Immature natural killer cell (primary cell): ENCODE data around the gene CHMP1B. TPM values are rescaled to one million over a fixed set of nuclear protein-coding genes. Genes with fewer than 3 reads are reported as not detected.
"Not testable (repeated sequence)": the region's sequence is repeated elsewhere in the genome, so short reads cannot be mapped to it uniquely, and the experiment has no call there.

ENCODE experiments used
- DNase-seq, 3 donors: peaks; one replicate each; pipeline ENCODE4 v3.0.0; 2022; ENCODE audit warnings: mixed read lengths in 1 of 3
- H3K27ac Mint-ChIP-seq, 6 donors: one replicate each; pipeline ENCODE4 v1.8.0; 2020; ENCODE audit warnings: mixed read lengths in 6 of 6, mild to moderate bottlenecking in 5 of 6, inconsistent platforms in 4 of 6, moderate library complexity in 3 of 6
- H3K27me3 Mint-ChIP-seq, 3 donors: one replicate each; pipeline ENCODE4 v1.8.0; 2020 to 2021; ENCODE audit warnings: low read depth in 3 of 3, mild to moderate bottlenecking in 3 of 3, mixed read lengths in 3 of 3, moderate library complexity in 3 of 3, inconsistent platforms in 1 of 3
- H3K36me3 Mint-ChIP-seq, 3 donors: one replicate each; pipeline ENCODE4 v1.8.0; 2020; ENCODE audit warnings: mixed read lengths in 3 of 3, inconsistent platforms in 2 of 3, mild to moderate bottlenecking in 2 of 3
- H3K4me1 Mint-ChIP-seq, 2 donors: one replicate each; pipeline ENCODE4 v1.8.0; 2020; ENCODE audit warnings: inconsistent platforms in 2 of 2, mild to moderate bottlenecking in 2 of 2, mixed read lengths in 2 of 2, moderate library complexity in 1 of 2
- H3K4me3 Mint-ChIP-seq, 5 donors: one replicate each; pipeline ENCODE4 v1.8.0; 2020; ENCODE audit warnings: mild to moderate bottlenecking in 5 of 5, mixed read lengths in 5 of 5, inconsistent platforms in 3 of 5, moderate library complexity in 3 of 5
- H3K9me3 Mint-ChIP-seq, 6 donors: one replicate each; pipeline ENCODE4 v1.8.0; 2020; ENCODE audit warnings: mild to moderate bottlenecking in 6 of 6, mixed read lengths in 6 of 6, inconsistent platforms in 4 of 6, moderate library complexity in 3 of 6
- polyA plus RNA-seq, 3 donors: library from polyadenylated mRNA; unstranded; fragments of 300-500 nt; fragmentation: Illumina TruSeq; gene quantifications; one replicate each; pipeline ENCODE4 v1.2.3, GENCODE V29; 2021

The CHMP1B gene
- polyA plus RNA-seq, 3 donors from 2014 or later = 53.5 to 69.6 (median 54.0) TPM

DNA sequence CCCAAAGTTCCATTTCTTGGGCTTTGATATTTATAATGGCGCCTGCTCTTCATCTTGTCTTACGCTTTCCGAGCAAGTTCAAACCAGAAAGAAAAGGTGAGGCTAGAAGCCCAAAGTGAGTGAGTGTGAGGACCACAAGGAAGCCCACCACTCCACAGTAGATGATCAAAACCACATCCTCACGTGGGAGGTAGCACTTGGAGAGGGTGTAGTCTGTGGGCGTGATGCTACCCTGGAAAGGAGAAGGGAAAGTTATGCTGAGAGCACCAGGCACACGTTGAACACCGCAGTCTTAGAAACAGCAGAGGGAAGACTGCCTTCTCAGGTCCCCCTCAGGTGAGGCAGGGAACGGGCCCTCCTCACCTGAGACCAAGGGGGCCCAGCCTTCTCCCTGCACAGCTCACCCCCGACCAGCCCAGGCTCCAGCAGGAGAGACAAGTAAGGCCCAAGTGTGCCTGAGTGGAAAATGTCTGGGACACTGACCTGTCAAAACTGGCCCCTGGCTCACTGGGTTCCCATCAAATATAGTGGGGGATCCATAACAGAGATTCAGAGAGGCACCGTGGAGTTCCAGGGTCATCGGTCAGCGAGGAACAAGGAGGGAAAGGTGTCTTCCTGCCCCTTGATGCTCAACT, 33.3 kb downstream of the CHMP1B start:
- Mint-ChIP-seq H3K36me3 (peaks cover 15 to 45% (median 21%) of the 10 kb centered on the region in 3 donors), H3K9me3 (no peaks in the 10 kb centered on the region), H3K4me3 (no peak overlapping the region), H3K27ac (no peak overlapping the region), H3K27me3 (peaks cover 0 to 4% (median 0%) of the 10 kb centered on the region in 3 donors), H3K4me1 (peaks cover 0 to 2% of the 10 kb centered on the region in 2 donors)
- DNase-seq = no peak

DNA sequence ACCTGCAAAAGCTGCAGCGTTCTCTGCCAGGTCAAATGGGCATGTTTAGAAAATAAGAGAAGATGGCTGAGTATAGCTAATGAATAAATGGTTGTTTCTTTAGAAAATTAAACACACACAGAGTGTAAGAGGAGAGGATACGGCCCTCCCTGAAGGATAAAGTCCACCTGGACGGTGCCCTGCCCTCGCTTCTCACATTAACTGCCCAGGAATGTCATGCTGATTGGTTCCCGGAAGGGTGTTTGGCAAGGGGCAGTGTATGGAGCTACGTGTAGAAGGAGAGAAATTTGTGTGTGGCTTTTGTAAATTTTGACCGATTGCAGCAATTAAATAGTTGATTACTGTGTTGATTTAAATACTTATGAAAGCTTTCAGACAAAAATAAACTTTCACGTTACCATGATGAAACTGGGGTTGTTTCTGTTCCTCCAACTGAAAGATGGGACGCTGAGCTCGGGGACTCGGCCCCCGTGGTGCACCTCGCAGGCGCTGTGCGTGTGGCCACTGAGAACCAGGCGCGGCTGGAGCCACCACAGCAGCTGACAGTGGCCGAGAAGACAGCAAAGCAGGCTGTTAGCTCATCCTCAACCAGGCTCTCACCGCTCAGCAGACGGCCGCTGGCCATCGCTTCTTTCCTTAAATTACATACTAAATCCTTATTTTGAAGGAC, 34.2 kb downstream of the CHMP1B start:
- DNase-seq = no peak
- Mint-ChIP-seq H3K27me3 (peaks cover 0 to 5% (median 0%) of the 10 kb centered on the region in 3 donors), H3K4me3 (no peak overlapping the region), H3K36me3 (peaks cover 15 to 46% (median 21%) of the 10 kb centered on the region in 3 donors), H3K4me1 (peaks cover 0 to 2% of the 10 kb centered on the region in 2 donors), H3K9me3 (no peaks in the 10 kb centered on the region), H3K27ac (no peak overlapping the region)

DNA sequence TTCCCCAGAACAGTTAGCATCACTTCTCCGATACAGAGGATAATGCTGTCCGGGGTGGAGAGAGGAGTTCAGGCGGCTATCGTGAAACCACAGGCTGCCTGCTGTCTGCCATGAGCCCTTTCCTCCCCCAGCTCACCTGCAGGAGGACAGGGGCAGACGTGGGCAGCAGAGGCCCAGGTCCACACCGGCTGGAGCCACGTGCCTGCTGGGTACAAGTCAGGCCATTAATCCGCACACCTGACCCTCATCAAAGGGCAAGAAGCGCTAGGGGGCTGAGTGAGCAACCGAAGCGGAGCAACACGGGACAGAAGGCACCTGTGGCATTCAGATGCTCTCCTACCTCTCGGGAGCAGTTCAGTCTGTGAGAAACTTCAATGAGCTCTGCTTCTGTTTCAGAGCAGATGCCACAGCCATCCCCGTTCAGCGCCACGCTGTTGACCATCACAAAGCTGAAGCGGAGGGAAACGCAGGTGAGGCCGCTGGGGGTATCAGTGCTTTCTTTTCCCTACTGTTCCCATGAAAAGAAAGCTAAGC, 35.4 kb downstream of the CHMP1B start:
- Mint-ChIP-seq H3K4me3 (no peak overlapping the region), H3K9me3 (no peaks in the 10 kb centered on the region), H3K4me1 (peaks cover 0 to 2% of the 10 kb centered on the region in 2 donors), H3K27ac (no peak overlapping the region), H3K27me3 (peaks cover 0 to 5% (median 0%) of the 10 kb centered on the region in 3 donors), H3K36me3 (peaks cover 18 to 42% (median 18%) of the 10 kb centered on the region in 3 donors)
- no peak for DNase-seq

DNA sequence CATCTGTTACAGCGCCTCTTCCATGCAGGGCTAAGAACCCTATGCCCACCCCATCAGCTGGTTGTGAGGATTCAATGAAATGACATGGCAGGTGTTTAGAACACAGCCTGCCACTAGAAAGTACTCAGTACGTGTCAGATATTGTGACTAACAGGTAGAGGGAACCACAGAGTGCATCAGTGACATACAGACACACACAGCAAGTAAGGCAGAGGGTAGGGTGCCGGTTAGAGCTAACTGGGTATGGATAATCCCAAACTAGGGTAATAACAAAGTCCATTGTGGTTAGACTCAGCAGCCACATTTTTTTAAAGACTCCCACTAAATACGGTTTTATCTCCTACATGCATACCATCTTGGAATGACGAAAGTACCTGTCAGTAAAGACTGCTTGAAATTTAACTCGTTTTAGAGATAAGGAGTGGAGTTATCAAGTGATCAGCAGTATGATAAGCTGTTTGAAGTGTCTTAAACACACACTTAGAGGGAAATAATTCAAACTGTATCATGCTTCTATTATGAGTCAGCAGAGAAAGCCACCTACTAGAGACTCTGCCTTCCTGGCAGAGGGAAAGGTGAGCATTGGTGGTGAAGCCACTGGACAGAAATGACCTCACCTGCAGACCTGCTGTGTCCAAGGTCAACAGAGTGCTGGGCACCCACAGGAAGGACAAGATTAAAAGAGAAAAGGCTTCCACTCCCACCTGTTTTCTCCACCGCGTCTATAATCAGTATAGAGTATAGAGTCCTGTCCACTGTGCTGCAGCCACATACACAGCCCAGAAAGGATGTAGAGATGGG, 36.3 kb downstream of the CHMP1B start:
- peak overlapping the region in 2 of 6 donors; percentile 20 to 73 for H3K27ac Mint-ChIP-seq
- peaks cover 0 to 2% of the 10 kb centered on the region in 2 donors for H3K4me1 Mint-ChIP-seq
- peaks cover 0 to 3% (median 0%) of the 10 kb centered on the region in 3 donors for H3K27me3 Mint-ChIP-seq
- peaks cover 14 to 38% (median 18%) of the 10 kb centered on the region in 3 donors for H3K36me3 Mint-ChIP-seq
- no peaks in the 10 kb centered on the region for H3K9me3 Mint-ChIP-seq
- no peak for DNase-seq
- no peak overlapping the region for H3K4me3 Mint-ChIP-seq

DNA sequence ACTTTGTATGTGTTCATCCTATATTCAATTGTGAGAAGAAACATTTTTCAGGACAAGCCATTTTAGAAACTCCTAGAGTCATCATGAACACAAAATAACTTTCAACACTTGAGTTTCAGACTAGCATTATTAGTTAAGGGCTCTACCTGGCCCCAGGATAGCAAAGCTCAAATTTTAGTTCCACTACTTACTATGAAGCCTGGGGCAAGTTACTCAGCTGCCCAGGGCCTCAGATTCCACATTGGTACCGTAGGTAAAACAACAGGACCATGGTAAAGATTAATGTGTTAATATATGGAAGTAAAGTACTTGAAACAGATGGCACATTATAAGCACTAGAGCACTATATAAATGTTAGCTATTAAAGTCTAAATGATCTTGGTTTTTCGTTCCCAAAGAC, 37.5 kb downstream of the CHMP1B start:
- peaks cover 16 to 40% (median 23%) of the 10 kb centered on the region in 3 donors for H3K36me3 Mint-ChIP-seq
- no peak for DNase-seq
- no peak overlapping the region for H3K27ac Mint-ChIP-seq
- peaks cover 0 to 3% (median 0%) of the 10 kb centered on the region in 3 donors for H3K27me3 Mint-ChIP-seq
- peaks cover 0 to 2% of the 10 kb centered on the region in 2 donors for H3K4me1 Mint-ChIP-seq
- no peaks in the 10 kb centered on the region for H3K9me3 Mint-ChIP-seq
- no peak overlapping the region for H3K4me3 Mint-ChIP-seq

DNA sequence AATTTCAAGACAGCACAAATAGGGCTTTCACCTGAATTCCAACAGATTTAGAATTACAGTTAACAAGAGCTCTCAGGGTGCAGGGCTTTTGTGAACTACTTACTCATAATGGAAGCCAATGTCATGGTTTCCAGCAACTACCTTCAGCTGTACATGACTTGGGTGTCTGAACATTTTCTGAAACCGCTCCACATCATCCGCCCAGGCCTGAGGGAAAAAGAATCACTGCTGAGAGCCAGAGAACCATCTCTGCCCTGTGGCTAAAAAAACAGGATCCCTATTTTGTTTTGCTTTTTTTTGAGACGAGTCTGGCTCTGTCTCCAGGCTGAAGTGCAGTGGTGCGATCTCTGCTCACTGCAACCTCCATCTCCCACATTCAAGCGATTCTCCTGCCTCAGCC, 38.1 kb downstream of the CHMP1B start:
- H3K27ac Mint-ChIP-seq = no peak overlapping the region
- H3K36me3 Mint-ChIP-seq = peaks cover 16 to 41% (median 22%) of the 10 kb centered on the region in 3 donors
- peaks cover 0 to 3% (median 0%) of the 10 kb centered on the region in 3 donors for H3K27me3 Mint-ChIP-seq

DNA sequence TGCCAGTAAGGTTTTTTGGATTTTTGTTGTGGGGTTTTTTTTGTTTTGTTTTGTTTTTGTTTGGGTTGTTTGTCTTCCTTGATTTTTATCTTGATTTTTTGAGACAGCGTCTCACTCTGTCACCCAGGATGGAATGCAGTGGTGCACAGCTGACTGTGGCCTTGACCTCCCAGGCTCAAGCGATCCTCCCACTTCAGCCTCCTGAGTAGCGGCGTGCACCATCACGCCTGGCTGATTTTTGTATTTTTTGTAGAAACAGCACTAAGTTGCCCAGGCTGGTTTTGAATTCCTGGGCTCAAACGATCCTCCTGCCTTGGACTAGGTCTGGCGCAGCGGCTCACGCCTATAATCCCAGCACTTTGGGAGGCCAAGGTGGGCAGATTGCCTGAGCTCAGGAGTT, 40.5 kb downstream of the CHMP1B start:
- Mint-ChIP-seq H3K27me3 (peaks cover 0 to 2% (median 0%) of the 10 kb centered on the region in 3 donors), H3K4me1 (no peaks in the 10 kb centered on the region), H3K9me3 (no peaks in the 10 kb centered on the region), H3K27ac (no peak overlapping the region), H3K36me3 (peaks cover 16 to 38% (median 26%) of the 10 kb centered on the region in 3 donors), H3K4me3 (no peak overlapping the region)
- DNase-seq = no peak

More for the DNA sequence above, 38.1 kb downstream of the CHMP1B start:
- no peak overlapping the region for H3K4me3 Mint-ChIP-seq
- peaks cover 0 to 2% of the 10 kb centered on the region in 2 donors for H3K4me1 Mint-ChIP-seq
- no peak for DNase-seq
- H3K9me3 Mint-ChIP-seq = no peaks in the 10 kb centered on the region

DNA sequence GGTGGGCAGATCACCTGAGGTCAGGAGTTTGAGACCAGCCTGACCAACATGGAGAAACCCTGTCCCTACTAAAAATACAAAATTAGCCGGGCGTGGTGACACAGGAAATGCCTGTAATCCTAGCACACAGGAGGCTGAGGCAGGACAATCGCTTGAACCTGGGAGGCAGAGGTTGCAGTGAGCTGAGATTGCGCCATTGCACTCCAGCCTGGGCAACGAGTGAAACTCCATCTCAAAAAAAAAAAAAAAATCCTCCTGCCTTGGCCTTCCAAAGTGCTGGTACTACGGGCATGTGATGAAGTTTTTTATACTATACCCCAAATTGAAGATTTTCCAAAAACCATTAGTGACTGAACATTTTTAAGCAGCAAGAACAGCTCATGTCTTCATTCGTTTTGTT, 41.2 kb downstream of the CHMP1B start:
- H3K27me3 Mint-ChIP-seq, H3K4me1 Mint-ChIP-seq, H3K4me3 Mint-ChIP-seq, H3K27ac Mint-ChIP-seq, DNase-seq, H3K9me3 Mint-ChIP-seq: not testable (repeated sequence)
- H3K36me3 Mint-ChIP-seq = peaks cover 12 to 40% (median 26%) of the 10 kb centered on the region in 3 donors

DNA sequence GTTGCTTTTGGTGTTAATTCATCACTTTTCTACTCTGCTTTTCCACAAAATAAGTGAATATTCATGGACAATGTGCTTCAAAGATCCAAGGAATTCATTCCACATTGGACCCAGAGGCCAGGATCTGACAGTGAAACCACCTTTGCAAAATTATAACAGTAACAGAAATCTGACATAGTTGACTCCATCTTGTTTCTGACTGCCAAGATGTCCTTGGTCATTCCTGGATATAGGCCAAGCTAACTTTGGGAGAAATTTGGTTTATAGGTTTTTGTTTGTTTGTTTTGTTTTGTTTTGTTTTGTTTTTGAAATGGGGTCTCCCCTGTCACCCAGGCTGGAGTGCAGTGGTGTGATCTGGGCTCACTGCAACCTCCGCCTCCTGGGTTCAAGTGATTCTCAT, 46.6 kb downstream of the CHMP1B start:
- H3K4me1 Mint-ChIP-seq = peaks cover 6 to 17% of the 10 kb centered on the region in 2 donors
- peaks cover 3 to 31% (median 26%) of the 10 kb centered on the region in 3 donors for H3K36me3 Mint-ChIP-seq
- no peak for DNase-seq
- no peaks in the 10 kb centered on the region for H3K9me3 Mint-ChIP-seq
- no peaks in the 10 kb centered on the region for H3K27me3 Mint-ChIP-seq
- no peak overlapping the region for H3K4me3 Mint-ChIP-seq
- H3K27ac Mint-ChIP-seq = peak overlapping the region in 1 of 6 donors; percentile 62

DNA sequence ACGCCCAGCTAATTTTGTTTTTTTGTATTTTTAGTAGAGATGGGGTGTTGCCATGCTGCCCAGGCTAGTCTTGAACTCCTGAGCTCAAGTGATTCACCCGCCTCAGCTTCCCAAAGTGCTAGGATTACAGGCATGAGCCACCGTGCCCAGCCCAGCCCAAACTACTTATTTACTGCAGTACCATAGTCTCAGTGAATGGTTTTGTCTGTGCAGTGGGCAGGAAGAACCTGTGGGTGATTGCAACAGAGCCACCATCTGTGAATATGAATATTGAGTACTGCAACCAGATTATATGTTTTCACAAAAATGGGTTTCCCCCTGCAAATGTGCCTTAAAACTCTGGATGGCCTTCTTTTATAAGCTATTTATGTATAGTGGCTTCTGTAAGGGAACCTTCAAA, 47.9 kb downstream of the CHMP1B start:
- peak overlapping the region in 1 of 6 donors; percentile 19 for H3K27ac Mint-ChIP-seq
- no peaks in the 10 kb centered on the region for H3K27me3 Mint-ChIP-seq
- DNase-seq = no peak
- H3K36me3 Mint-ChIP-seq = peaks cover 0 to 32% (median 17%) of the 10 kb centered on the region in 3 donors
- no peaks in the 10 kb centered on the region for H3K9me3 Mint-ChIP-seq
- H3K4me3 Mint-ChIP-seq = no peak overlapping the region
- peaks cover 6 to 21% of the 10 kb centered on the region in 2 donors for H3K4me1 Mint-ChIP-seq

DNA sequence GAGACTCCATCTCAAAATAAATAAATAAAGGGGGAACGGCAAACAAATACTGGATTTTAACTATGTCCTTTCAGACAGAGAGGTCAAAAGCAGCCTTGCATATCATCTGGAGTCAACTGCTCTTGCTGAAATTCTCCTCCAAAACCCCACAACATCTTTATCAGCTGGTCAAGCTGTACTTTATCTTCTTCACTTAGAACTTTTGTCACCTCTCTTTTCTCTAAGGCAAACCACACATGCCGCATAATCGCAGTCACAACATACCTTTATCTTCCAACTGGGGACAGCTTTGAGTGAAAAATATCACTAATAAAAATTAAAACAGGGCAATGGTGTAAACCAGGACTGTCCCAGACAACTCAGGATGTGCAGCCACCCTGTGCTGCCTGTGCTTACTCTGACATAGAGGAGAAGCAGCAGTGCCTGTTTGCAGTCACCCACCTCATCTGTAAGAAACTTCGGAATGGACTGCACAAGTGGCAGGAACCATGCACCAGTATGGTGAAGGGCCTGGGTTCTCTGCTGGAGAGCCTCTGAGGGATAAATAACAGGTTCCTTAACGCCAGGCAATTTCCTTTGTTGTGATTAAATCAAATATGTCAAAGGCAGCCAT, 50.7 kb downstream of the CHMP1B start:
- Mint-ChIP-seq H3K27ac (peak overlapping the region in 3 of 6 donors; percentile 1 to 69 (median 50)), H3K4me3 (no peak overlapping the region), H3K36me3 (peaks cover 0 to 32% (median 10%) of the 10 kb centered on the region in 3 donors), H3K27me3 (no peaks in the 10 kb centered on the region), H3K9me3 (no peaks in the 10 kb centered on the region), H3K4me1 (peaks cover 14 to 35% of the 10 kb centered on the region in 2 donors)
- DNase-seq = no peak

DNA sequence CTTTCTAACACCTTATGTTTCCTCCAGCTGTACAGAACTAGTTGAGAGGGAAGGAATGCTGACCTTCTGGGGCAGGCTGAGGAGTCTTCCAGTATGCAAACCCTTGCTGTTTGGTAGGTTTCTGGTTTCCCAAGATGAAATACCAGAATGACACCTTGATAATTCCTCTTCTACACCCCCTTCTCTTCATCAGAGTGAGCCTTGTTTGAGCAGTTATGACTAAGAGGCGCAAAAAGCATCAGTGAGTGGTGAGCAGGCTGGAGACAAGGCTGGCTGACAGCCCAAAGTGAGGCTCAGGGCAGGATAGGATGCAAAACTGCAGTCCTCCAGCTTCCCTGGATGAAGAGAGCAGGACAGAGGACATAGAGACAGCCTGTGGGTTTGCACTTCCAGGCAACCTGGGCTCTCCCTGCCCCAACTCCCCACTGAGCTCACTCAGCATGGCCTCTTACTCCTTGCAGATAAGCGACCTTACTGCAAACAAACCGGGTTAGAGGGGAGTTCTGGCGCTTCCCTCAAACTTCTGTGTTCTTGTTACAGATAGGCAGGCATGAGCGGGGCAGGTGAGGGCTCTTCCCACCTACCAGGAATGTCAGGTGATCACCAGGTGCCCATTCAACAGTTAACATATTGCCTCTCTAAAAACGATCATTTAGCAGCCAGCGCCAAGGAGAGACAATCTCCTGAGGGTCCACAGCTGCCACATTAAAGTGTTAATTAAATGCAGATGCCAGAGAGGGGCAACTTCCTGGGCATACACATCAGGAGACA, 51.5 kb downstream of the CHMP1B start:
- no peaks in the 10 kb centered on the region for H3K27me3 Mint-ChIP-seq
- H3K36me3 Mint-ChIP-seq = peaks cover 0 to 26% (median 5%) of the 10 kb centered on the region in 3 donors
- no peak overlapping the region for H3K4me3 Mint-ChIP-seq
- H3K27ac Mint-ChIP-seq = peak overlapping the region in 4 of 6 donors; percentile 1 to 50 (median 31)
- H3K9me3 Mint-ChIP-seq = no peaks in the 10 kb centered on the region
- peaks cover 22 to 36% of the 10 kb centered on the region in 2 donors for H3K4me1 Mint-ChIP-seq
- no peak for DNase-seq
